Esophagus squamous epithelium (tissue), 4 donors: Measurements from ENCODE around the gene SVBP.

Experiments
- POLR2A ChIP-seq, 4 donors: fragments of 450-650 bp; IDR thresholded peaks; one replicate each; pipeline ENCODE4 v1.6.1; 2017; ENCODE audit warnings: antibody characterized with exemption in 4 of 4, mild to moderate bottlenecking in 4 of 4, moderate library complexity in 3 of 4
- TF ChIP-seq, protein P1 (sequence below), 6 experiments: fragments of 450-650 bp in 4 of 6; fragments of 200-600 bp in 2 of 6; sonication (generic) in 2 of 6; IDR thresholded peaks; one replicate each; pipeline ENCODE4 v1.5.1; 2016 to 2019; ENCODE audit warnings: antibody characterized with exemption in 6 of 6, mild to moderate bottlenecking in 4 of 6, moderate library complexity in 4 of 6

DNA sequence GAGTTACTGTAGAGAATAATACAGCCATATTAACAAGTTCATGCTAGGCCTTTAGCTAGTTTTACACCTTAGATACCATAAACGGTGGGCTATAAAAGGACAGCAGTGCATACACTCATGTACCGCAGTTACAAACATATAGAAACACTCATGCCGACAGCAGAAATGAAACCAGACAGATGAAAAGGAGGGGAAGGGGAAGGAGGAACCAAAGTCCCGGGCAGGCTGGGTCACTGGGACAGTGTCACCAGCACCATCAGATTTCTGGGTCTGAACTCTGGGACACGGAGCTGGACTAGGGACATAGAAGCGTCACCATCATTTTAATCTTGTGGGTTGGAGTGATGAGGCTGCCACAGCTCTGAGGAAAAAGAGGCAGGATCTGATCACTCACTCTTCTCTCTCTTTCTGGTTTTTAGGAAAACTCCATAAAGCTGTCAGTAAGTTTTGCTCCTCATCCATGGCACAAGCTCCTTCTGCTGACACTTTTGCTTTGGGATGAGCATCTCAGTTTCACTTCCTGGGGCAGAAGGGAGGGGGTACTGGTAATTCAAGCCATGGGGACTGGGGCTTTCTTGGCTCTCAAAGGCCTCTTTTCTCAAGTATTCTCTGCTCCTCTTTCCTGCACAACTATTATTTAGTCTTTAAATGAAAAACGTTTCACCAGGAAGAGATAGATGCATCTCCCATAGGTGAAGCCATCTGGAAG is 21.4 kb upstream of the SVBP start:
- no peak for TF ChIP-seq POLR2A (IDR thresholded peaks at IDR 0.05)
- TF ChIP-seq, protein P1, sequence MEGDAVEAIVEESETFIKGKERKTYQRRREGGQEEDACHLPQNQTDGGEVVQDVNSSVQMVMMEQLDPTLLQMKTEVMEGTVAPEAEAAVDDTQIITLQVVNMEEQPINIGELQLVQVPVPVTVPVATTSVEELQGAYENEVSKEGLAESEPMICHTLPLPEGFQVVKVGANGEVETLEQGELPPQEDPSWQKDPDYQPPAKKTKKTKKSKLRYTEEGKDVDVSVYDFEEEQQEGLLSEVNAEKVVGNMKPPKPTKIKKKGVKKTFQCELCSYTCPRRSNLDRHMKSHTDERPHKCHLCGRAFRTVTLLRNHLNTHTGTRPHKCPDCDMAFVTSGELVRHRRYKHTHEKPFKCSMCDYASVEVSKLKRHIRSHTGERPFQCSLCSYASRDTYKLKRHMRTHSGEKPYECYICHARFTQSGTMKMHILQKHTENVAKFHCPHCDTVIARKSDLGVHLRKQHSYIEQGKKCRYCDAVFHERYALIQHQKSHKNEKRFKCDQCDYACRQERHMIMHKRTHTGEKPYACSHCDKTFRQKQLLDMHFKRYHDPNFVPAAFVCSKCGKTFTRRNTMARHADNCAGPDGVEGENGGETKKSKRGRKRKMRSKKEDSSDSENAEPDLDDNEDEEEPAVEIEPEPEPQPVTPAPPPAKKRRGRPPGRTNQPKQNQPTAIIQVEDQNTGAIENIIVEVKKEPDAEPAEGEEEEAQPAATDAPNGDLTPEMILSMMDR (IDR thresholded peaks at IDR 0.05): no peak
